NCI-H748 treated with DMSO at 0.1 percent for 48 hours (cell line): ENCODE data around the gene BSND.
A peak's percentile ranks its signal among the peaks of the same experiment; 100 is the strongest.
"Not testable (repeated sequence)": the region's sequence is repeated elsewhere in the genome, so short reads cannot be mapped to it uniquely, and the experiment has no call there.

Experiments
- DNase-seq: peaks from one replicate; lab custom pipeline; 2025; lab: John Stamatoyannopoulos, UW

BSND gene

DNA sequence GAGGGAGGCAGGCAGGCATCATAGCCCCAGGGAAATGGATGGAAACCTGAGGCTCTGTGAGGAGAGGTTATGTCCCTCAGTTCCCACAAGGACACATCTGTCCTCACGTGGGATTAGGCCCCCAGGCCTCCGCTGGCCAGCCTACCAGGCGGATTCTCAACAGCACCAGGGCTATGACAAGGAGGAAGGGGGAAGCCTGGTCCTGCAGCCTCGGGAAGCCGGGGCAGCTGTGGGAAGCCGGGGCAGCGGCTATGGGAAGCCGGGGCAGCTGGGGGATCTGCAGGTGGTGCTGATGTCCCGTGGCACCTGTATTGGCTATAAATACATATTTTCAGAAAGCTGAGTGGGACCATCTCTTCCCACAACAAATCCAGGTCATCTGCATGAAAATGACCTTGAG is 19.7 kb downstream of the BSND start:
- DNase-seq: no peak

DNA sequence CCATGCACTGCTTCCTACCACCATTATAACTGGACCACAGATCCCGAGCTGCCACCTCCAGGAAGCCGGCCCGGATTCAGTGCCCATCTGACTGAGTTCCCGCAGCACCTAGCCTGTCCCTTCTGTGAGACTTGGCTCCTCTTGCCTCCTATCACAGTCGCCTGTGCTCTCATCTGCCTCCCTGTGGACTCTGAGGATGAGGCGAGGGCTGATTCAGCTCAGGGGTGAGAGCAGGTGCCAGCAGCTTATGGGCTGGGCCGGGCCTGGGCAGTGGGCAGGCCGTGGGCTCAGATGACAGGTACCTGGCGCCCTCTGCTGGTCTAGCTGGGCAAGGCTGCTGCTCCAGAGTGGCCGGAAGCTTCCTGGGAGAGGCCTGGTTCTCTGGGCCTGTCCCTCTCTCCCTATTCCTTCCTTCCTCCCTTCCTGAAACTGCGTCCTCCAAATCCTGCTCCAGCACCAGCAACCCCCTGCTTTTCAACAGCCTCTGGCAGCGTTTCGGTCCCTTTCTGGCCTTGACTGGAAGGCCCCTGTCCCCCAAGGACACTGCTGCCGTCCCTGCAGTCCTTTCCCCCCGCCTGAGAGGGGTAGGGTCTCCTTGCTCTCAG is 23.3 kb downstream of the BSND start:
- DNase-seq: peak; percentile 58

DNA sequence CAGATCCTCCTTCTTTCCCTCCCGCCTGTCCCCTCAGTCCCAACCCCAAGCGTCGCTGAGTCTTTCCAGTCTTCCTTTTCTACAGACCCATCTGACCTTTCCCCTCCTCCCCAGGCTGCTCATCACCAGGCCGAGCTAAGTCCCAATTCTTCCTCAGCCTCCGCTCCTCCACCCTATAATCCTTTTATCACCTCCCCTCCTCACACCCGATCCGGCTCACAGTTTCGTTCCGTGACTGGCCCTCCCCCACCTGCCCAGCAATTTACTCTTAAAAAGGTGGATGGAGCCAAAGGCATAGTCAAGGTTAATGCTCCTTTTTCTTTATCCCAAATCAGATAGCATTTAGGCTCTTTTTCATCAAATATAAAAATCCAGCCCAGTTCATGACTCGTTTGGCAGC is 25.4 kb downstream of the BSND start:
- not testable (repeated sequence) for DNase-seq

GRCh38 chr1:55026682-55027081 is 27.9 kb downstream of the BSND start:
- not testable (repeated sequence) for DNase-seq

GRCh38 chr1:55031098-55031497 is 32.4 kb downstream of the BSND start:
- DNase-seq: not testable (repeated sequence)

DNA sequence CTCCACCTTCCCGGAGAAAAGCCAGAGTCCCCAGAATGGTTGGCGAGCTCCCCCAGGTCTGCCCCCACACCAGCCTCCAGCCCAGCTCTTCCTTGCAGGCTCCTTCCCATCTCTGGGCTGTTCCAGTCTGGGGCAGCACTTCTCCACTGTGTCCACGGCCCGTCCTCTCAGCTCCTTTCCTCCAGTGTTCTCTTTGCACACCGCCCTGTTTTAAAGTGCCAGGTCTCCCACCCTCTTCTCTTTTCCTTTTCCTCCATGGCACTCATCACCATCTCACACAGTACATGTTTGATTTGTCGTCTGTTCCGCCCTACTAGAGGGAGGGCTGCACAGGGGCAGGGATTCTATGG is 34.5 kb downstream of the BSND start:
- DNase-seq: no peak

GRCh38 chr1:55034476-55035133 is 35.9 kb downstream of the BSND start:
- DNase-seq: no peak

- DNase-seq: no peak
Observed at GRCh38 chr1:55035904-55036303, 37.2 kb downstream of the BSND start.

DNA sequence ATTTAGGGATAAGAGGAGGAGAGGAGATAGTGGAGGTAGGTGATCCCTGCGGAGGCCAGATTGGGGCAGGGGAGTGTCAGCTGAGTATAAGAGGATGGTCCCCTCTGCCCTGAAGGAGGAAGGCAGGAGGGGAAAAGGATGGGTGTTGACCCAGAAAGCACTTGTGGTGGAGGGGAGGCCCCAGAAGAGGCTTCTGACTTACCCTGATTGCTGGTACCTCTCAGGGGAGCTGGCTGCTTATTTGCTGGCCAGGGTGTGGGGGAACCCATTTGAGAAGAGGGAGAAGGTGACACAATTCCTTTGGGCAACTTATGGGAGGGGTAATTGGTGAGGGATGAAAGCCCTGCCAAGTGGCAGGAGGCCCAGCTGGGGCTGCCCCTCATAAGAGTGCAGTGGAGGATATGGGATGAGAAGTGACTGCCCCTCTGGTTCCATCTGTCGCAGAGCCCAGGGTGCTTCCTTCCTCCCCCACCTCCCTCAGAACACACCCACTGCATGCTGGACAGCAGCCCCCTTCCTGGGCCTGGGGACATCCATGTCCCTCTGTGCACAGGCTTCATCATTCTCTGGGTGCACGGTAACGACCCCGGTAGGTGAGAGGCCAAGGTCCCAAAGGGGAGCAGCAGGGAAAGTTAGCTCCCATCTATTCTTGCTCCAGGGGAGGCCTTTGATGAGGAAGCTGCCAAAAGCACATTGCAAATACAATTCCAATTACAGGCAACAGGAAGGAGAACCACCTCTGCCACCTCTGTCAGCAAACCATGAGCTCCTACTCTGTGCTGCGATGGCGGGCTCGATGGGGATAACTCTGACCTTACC is 39.2 kb downstream of the BSND start:
- no peak for DNase-seq

DNA sequence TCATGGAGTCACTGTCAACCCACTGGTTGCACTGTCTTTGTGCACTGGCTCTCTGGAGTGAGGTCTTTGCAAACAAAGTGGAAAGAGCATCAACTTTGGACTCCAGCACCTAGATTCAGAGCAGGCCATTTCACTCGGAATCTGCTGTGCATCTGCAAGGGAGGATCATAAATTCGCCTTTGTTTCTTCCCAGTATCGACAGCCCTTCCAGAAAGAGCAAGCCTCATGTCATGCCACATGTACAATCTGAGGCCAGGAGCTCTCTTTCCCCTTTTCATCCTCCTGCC is 39.8 kb downstream of the BSND start:
- DNase-seq: no peak

GRCh38 chr1:55038974-55039341 is 40.2 kb downstream of the BSND start:
- DNase-seq: no peak

GRCh38 chr1:55039342-55040082 is 40.8 kb downstream of the BSND start, which contains the start of gene PCSK9:
PCSK9 (plus strand) TSS chr1:55039548; CDS start chr1:55039838, 290 bp downstream.
- peak; percentile 5 for DNase-seq

DNA sequence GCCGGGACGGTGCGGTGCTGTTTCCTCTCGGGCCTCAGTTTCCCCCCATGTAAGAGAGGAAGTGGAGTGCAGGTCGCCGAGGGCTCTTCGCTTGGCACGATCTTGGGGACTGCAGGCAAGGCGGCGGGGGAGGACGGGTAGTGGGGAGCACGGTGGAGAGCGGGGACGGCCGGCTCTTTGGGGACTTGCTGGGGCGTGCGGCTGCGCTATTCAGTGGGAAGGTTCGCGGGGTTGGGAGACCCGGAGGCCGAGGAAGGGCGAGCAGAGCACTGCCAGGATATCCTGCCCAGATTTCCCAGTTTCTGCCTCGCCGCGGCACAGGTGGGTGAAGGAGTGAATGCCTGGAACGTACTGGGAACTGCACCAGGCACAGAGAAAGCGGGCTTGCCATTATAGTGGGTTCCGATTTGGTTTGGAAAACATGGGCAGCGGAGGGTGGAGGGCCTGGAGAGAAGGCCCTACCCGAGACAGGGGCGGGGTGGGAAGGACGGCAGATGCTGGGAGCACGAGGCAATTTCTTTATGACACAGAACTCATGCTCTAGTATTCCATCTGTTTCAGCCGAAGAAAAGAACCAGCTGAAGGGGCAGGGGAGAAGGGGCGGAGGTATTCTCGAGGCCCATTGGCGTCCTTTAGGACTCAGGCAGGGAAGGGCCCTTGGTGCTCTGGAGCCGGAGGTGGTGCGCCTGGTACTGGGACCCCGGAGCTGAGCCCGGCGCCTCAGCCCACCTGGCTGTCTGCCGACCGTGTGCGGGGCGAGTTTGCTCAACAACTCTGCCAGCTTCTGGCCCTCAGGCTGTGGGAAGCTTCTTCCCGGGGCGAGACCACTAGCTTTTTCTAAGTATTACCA is 41.6 kb downstream of the BSND start:
- no peak for DNase-seq

DNA sequence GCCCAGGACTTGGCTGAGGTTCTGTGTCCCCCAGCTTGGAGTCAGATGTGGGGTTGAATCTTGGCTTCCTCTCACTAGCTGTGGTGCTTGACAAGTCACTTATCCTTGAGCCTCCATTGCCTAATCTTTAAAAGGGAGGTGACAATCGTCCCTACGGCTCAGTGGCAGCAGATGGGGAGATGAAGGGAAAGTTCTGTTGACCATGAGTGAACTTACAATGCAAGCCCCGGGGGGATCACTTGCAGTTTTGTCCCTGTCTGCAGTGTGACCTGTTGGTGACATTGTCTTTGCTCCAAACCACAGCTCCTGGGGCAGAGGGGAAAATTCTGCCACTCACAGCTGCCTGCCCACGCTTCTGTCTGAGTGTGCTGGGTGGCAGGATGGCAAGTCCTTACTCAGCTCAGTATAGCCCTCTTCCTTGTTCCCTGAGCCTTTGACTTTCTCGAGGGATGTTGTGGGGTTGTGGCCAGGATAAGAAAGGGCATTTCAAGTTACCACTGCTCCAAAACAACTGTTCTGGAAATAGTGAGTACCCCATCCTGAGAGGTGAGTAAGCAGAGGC is 42.3 kb downstream of the BSND start:
- DNase-seq: no peak

DNA sequence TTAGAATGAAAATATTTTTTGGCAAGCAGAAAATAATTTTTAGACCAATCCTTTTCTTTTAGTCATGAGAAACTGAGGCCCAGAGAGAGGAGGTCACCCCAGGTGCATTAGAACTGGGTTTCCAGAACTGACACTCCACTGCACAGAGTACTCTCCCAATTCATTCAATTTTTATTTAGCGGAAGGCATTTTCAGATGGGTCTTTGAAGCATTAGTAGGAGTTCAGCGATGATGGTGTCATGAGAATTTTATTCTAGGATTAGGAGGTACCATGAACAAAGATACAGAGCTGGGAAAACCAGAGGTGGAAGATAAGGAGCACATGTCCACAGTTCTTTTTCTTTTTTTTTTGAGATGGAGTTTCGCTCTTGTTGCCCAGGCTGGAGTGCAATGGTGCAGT is 42.9 kb downstream of the BSND start:
- DNase-seq: no peak

- DNase-seq: no peak
Observed at GRCh38 chr1:55043011-55043410, 44.3 kb downstream of the BSND start.

DNA sequence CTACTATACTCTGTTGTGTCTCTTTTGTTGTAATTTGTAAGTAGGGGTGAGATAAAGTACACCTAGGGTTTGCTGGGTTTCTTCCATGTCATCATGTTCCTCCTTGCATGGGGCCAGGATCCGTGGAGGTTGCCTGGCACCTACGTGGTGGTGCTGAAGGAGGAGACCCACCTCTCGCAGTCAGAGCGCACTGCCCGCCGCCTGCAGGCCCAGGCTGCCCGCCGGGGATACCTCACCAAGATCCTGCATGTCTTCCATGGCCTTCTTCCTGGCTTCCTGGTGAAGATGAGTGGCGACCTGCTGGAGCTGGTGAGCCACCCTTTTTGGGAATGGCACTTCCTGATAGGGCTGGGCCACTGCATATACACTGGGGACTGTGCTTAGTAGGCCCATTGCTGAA is 45.0 kb downstream of the BSND start:
- no peak for DNase-seq

DNA sequence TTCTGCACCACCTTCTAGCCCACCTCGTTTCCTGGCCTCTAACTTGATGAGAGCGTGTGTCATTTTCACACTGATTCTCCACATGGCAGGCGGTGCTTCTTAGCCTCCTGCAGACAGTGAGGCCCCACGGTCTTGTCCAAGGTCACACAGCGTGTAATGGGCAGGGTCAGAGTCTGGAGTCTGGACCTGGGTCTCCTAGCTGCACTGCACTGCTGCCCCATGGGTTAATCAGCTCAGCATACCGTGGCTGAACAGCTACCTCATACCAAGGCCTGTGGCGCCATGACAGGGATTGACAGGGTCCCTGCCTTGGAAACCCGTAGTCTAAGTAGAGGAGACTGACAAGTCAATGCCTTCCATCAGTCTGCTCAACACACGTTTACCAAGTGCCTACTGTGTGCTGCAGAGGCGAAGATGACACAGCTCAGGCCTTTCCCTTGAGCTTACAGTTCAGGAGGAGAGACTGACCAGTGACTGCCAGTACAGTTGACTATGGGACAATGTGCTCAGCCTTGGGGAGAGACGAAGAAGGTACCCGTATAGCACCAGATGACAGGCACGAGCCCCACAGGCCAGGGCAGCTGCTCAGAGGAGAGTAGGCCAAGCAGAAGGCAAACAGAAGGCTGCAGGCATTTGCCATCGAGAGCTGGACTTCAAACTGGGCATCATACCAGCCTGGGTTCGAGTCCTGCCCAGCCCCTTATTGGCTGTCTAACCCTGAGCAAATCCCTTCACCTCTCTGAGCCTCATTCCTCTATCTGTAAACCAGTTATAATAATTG is 46.1 kb downstream of the BSND start:
- DNase-seq: no peak

- no peak for DNase-seq
Observed at GRCh38 chr1:55045430-55045829, 46.7 kb downstream of the BSND start.

DNA sequence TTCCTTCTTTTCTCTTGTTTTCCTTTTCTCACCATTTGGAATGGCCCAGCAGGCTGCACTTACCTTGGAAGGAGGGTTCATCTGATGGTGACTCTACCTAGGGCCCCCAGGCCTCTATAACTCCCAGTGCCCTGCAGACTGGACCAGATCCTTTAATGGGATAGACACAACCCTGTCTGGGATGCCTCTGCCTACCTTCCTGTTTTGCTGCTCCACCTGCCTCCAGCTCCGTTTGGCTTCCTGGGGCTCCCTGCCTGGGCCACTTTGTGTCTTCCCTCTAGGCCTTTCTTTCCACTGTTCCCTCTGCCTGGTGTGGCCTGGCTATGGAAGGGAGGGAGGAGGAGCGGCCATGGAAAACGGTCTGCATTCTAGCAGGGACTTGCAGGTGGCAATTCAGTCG is 48.1 kb downstream of the BSND start:
- DNase-seq: no peak

DNA sequence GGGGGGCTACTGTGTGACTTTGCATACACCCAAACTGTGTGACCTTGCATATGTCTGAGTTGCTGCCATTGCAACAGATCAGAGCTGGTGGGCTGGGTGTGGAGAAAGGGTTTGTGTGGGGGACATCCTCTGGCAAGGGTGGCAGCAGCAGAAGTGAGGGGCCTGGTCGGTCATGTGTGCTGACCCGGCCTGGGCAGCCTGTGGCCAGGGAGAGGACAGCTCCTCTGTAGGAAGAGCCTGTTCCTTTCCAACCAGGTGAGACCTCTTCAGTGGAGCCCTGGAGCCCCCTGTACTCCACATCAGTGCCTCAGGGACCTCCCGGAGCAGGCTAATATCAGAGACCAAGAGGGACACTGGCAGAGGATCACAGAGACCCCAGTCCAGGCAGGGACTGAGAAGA is 48.9 kb downstream of the BSND start:
- DNase-seq: no peak
